Measurements from ENCODE around the gene TXNRD3.

GRCh38 chr3:126665959-126666657 lies 11.2 kb upstream of the TXNRD3 start:
- no peak for TF ChIP-seq CTCF (IDR thresholded peaks at IDR 0.05)
- TF ChIP-seq POLR2A (IDR thresholded peaks at IDR 0.05), result no peak
- no peak for TF ChIP-seq EP300 (IDR thresholded peaks at IDR 0.05)
- no peak for TF ChIP-seq POLR2AphosphoS5 (IDR thresholded peaks at IDR 0.05)

Data from upper lobe of left lung (tissue), 4 donors.